KG1 (cell line): ENCODE results near the gene EVPL.
"Not testable (repeated sequence)": the region's sequence is repeated elsewhere in the genome, so short reads cannot be mapped to it uniquely, and the experiment has no call there.

Experiments used
- DNase-seq: peaks from one replicate; lab custom pipeline; 2025; lab: John Stamatoyannopoulos, UW

Gene EVPL

GRCh38 chr17:76027159-76027839 is at the start of gene EVPL:
Gene EVPL (minus strand): TSS chr17:76027306. CDS start chr17:76027198, 108 bp downstream.
- peak; percentile 22 for DNase-seq

- DNase-seq: no peak
Measured at GRCh38 chr17:76076146-76076764, 49.1 kb upstream of the EVPL start.

GRCh38 chr17:76075364-76076145 is 48.4 kb upstream of the EVPL start:
- DNase-seq: no peak

DNA sequence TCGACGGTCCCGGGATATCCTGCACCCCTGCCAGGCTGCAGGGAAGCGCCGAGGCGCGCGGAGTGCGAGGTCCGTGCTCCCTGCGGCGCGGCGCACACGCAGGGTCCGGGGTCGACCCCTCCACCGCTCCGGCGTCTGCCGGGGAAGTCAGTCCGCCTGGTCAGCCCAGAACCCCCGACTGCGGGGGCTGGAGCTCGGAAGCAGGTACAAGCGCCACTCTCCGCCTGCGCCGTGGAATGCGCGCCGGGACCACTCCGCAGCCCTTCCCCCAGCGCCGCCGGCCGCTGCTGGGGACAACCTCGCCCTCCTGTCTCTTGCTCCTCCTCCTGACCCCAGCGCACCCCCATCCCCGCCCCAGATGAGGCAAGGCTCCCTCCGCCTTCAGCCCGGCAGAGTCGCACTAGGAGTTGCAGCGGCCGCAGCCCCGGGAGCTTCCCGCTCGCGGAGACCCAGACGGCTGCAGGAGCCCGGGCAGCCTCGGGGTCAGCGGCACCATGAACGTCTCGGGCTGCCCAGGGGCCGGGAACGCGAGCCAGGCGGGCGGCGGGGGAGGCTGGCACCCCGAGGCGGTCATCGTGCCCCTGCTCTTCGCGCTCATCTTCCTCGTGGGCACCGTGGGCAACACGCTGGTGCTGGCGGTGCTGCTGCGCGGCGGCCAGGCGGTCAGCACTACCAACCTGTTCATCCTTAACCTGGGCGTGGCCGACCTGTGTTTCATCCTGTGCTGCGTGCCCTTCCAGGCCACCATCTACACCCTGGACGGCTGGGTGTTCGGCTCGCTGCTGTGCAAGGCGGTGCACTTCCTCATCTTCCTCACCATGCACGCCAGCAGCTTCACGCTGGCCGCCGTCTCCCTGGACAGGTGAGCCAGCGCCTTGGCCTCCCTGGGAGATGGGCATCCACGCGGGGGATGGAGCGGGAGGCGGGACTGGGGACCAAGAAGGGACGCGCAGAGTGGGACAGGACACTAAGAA is 47.6 kb upstream of the EVPL start, which contains the start of gene GALR2:
Gene GALR2, plus strand, starts transcription at position 392 of the 974 bp plus-strand sequence. Its CDS starts 103 bp downstream, at position 495.
- DNase-seq: no peak

DNA sequence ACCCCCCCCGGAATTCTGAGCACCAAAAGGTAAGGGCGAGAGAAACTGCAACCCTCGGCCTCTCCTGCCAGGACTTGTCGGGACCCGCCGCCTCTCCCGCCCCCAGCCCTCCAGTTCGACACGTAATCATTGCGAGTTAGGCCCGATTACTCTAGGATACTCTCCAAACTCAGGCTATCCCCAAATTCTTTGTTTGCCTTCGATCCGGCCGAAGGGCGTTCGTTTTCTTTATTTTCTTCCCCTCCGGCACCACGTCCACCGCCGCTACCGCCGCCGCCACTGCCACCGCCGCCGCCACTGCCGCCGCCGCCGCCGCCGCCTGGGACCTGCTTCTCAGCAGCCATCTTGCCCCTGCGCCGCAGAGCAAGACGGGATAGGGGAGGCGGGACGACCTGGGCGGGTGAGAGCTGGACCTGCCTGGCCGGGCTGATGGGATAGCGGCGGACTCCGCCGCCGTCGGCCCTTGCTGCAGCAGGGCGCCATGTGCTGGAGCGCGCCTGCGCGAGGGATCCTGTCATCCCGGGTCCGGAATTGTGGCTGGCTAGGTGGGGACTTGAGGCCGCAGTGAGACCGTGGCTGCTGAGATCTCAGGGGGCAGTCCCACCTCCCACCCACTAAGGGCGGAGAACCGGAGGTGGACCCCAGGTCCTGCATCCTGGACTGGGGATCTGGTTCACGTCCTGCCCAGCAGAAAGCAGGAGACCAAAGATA is 45.2 kb upstream of the EVPL start, which contains the start of gene SRP68:
Gene SRP68, minus strand, starts transcription at position 370 of the 711 bp plus-strand sequence. Its CDS starts 26 bp downstream, at position 344.
- peak; percentile 56 for DNase-seq

- no peak for DNase-seq
Measured at GRCh38 chr17:76071531-76072147, 44.5 kb upstream of the EVPL start.

GRCh38 chr17:76065775-76066174 is 38.7 kb upstream of the EVPL start:
- DNase-seq: no peak

DNA sequence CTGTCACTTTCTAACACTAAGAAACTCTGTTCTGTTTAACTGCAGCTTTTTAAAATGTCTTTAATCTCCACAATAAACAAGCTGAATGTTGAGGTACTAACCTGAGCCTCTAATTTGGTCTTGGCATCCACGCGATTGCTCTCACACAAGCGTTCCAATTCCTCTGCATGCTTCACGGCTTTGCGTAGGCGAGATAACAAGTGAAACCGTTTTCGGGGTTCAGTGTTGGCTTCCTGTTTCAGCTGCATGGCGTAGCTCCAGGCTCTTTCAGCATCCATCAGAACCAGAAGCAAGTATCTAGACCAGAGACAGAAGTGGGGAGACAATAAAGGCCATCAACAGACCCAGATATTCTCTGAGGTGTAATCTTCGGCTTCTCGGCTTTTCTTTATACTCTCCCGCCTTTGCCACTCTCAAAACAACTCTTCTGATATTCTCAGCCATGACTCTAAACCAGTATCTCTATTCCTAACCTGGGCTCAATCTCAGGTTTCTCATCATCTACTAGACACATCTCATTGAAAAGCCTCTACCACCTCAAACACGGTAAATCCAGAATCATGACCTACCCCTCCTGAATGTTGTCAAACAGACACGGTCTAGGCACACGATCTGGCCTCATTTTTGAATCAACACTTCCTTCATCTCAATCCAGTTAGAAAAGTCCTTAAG is 36.9 kb upstream of the EVPL start:
- no peak for DNase-seq

GRCh38 chr17:76058264-76058663 is 31.2 kb upstream of the EVPL start:
- not testable (repeated sequence) for DNase-seq

DNA sequence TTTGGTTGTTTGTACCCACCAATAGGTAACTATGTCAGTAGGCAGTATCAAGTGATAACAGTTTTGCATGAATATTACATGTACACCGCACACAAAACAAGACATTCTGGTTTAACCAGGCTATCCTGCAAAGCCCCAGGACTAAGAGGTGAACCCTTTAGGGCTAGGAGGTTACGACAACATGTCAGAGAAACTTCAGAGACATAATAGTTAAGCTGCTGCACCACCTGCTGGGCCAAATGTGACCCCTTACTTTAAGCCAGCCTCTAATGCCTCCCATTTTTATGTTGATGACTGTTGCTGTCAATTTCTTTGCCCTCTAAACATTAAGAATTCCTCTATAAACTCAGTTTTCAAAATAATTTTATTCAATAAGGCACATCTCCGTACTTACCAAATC is 29.8 kb upstream of the EVPL start:
- no peak for DNase-seq

- DNase-seq: no peak
Measured at GRCh38 chr17:76054112-76054476, 27.0 kb upstream of the EVPL start.

DNA sequence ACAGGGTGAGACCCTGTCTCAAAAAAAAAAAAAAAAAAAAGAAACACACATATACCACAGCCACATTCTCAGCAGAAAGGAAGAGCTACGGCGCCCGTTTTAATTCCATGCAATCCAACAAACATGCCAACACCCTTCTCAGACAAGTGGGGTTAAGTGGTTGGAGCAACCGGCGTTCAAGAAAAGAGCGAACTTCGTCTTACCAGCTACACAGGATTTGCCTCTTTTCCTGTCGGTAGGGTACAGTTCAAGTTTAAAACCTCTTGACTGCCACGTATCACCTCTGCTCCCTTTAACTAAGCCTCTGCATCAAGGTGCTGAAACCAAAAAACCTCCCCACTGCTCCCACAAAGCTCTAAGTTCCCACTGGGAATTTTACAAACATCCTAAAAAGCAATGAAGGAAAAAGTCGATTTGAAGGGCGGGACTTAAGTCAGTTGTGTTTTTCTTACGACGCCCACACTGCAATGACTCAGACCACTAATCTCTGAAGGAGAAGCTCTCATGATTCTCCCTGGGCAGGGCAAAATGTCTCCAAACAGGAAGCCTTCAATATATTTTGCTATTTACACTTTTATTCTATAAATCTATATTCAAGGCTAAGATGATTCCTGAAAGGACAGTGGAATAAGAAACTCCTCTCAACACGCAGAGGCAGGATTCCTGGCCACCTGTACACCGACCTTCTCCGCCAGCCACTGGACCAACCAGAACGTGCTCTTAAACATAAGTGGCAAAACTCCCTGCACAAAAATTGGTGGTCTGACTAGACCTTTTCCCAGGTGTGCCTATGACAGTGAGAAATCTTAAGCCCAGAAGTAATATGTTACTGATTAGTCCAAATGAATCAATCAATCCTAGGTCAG is 26.4 kb upstream of the EVPL start:
- no peak for DNase-seq

- no peak for DNase-seq
Measured at GRCh38 chr17:76051561-76051960, 24.5 kb upstream of the EVPL start.

DNA sequence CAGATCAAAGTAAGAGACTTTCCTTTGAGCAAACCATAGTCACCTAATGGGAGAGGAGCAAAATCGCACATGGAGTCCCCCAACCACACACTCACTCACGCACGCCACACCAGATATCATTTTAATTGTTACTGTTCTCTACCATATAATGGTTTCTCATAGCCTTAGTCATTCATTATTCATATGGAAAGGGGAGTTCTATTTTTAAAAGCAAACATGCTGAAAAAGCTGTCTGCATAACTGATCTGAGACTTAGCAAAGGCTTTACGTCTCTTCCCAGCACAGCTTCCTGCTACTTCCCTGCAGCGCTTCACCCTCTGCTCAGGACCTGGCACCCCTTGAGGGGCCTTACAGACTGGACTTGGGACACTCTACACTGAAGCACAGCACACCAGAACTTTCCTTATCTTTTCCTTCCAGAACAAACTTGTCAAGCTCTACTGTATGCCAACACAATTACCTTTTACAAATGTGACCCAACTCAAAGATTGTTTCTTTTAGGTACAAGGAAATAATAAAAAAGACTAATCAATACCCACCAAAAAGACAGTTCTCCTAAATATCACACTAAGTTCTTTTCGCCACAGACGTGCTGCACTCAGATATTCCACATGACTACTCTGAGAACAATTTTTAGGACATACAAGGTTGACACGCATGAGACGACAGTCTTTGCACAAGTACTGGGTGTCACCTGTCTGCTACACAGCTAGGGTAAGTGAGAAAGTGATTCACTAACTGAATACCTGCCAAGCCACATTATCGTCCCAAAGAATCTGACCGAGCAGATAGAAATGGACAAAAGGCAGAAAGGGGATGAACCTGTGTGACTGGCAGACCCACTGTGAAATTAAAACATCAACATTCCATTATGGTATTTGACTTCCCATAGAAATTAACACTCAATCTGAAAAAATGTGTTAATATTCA is 23.7 kb upstream of the EVPL start:
- no peak for DNase-seq

DNA sequence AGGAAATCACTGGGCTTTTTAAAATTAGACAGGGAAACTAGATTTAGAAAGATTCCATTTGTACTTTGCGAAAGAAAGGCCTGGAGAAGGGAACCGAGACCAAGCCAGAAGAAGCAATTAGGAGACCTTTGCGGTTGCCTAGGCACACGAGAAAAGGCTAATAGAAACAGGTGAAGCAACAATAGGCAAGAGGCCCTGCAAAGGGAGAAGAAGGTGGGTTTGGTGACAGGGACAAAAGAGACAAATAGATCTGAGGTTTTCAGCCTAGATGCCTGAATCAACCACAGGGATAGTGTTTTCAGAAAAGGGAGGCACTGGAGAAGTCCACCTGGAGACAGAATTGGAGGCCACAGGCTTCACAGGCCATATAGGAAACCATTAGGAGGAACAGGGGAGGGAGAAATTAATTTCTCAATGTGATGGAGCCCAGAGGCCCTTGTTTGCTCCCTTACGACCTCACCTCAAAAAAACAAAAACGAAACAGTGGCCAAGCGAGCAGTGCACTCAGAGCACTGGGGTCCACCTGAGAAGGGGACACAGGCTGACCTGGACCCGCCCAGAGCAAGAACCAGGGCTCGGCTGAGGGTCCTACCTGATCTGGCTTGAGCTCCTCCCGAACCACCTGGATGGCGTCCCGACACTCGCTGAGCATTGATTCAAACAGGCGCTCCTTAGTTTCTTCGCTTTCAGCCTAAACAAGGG is 22.9 kb upstream of the EVPL start:
- DNase-seq: no peak

DNA sequence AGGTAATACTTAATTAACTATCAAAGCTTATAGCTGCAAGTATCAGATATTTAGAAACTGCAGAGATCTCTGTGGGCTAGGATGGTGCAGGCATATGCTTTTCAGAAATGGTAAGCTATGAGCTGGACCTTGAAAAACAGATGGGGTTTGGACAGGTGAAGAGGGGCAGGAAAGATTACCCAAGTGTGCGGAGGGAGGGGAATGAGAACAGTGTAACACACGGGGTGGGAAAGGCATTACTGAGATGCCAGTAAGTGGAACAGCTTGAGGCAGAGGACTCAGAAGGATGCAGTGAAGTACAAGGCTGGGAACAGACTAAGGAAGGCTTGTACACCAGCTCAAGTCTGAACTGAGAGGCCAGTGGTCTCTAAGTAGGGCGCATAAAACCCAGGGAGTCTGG is 22.1 kb upstream of the EVPL start:
- no peak for DNase-seq

DNA sequence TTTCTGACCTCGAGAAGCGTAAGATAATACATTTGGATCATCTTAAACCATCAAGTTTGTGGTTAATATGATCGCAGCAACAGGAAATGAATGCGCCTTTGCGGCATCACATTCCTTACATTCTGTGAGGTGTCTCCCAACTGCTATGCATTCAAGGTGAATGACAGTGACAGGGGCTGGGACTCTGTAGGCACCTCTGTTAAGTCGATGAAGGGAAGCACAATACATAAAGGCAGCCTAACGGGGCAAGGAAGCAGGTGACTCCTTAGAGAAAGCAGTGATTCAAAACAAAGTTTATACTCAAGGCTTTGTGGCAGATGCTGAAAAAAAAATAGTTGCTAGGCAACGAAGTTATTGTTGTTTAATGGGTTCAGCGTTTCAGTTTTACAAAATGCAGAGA is 21.6 kb upstream of the EVPL start:
- no peak for DNase-seq
